ENCODE measurements around the gene SIAH2. TPM values are rescaled to one million over a fixed set of nuclear protein-coding genes. Genes with fewer than 3 reads are reported as not detected.
A peak's percentile ranks its signal among the peaks of the same experiment; 100 is the strongest.

SIAH2 gene
- polyA plus RNA-seq, 3 donors: 17.9 to 18.8 (median 18.4) TPM

GRCh38 chr3:150784747-150785125 is 21.8 kb upstream of the SIAH2 start:
- no peak for DNase-seq (ENCODE audit: extremely low read depth in 1 of 11, low read depth in 9 of 11, low spot score in 4 of 11)

- DNase-seq (ENCODE audit: extremely low read depth in 1 of 11, low read depth in 9 of 11, low spot score in 4 of 11): no peak
These were observed 21.2 kb upstream of the SIAH2 start for GRCh38 chr3:150783920-150784746.

GRCh38 chr3:150783316-150783715 is 20.3 kb upstream of the SIAH2 start:
- DNase-seq (ENCODE audit: extremely low read depth in 1 of 11, low read depth in 9 of 11, low spot score in 4 of 11): no peak

- no peak for DNase-seq (ENCODE audit: extremely low read depth in 1 of 11, low read depth in 9 of 11, low spot score in 4 of 11)
These were observed 16.5 kb upstream of the SIAH2 start for GRCh38 chr3:150779402-150779858.

GRCh38 chr3:150778793-150779401 is 15.9 kb upstream of the SIAH2 start:
- DNase-seq (ENCODE audit: extremely low read depth in 1 of 11, low read depth in 9 of 11, low spot score in 4 of 11): no peak

- no peak for DNase-seq (ENCODE audit: extremely low read depth in 1 of 11, low read depth in 9 of 11, low spot score in 4 of 11)
These were observed 12.1 kb upstream of the SIAH2 start for GRCh38 chr3:150775001-150775599.

GRCh38 chr3:150773616-150774192 is 10.7 kb upstream of the SIAH2 start:
- no peak for DNase-seq (ENCODE audit: extremely low read depth in 1 of 11, low read depth in 9 of 11, low spot score in 4 of 11)

GRCh38 chr3:150771600-150771999 is 8.6 kb upstream of the SIAH2 start:
- no peak for DNase-seq (ENCODE audit: extremely low read depth in 1 of 11, low read depth in 9 of 11, low spot score in 4 of 11)

GRCh38 chr3:150770681-150771080 is 7.7 kb upstream of the SIAH2 start:
- DNase-seq (ENCODE audit: extremely low read depth in 1 of 11, low read depth in 9 of 11, low spot score in 4 of 11): no peak

GRCh38 chr3:150766742-150767141 is 3.8 kb upstream of the SIAH2 start:
- no peak for DNase-seq (ENCODE audit: extremely low read depth in 1 of 11, low read depth in 9 of 11, low spot score in 4 of 11)

- no peak for DNase-seq (ENCODE audit: extremely low read depth in 1 of 11, low read depth in 9 of 11, low spot score in 4 of 11)
These were observed 3.2 kb upstream of the SIAH2 start for GRCh38 chr3:150765949-150766720.

GRCh38 chr3:150764967-150765366 is 2.0 kb upstream of the SIAH2 start:
- no peak for DNase-seq (ENCODE audit: extremely low read depth in 1 of 11, low read depth in 9 of 11, low spot score in 4 of 11)

GRCh38 chr3:150764566-150764965 is 1.6 kb upstream of the SIAH2 start:
- DNase-seq (ENCODE audit: extremely low read depth in 1 of 11, low read depth in 9 of 11, low spot score in 4 of 11): no peak

GRCh38 chr3:150763841-150764483 is 993 bp upstream of the SIAH2 start:
- DNase-seq (ENCODE audit: extremely low read depth in 1 of 11, low read depth in 9 of 11, low spot score in 4 of 11): peak in 8 of 11 donors; percentile 28 to 63 (median 42)

GRCh38 chr3:150762662-150763121 is 277 bp downstream of the SIAH2 start:
- peak in 3 of 11 donors; percentile 15 to 27 (median 23) for DNase-seq (ENCODE audit: extremely low read depth in 1 of 11, low read depth in 9 of 11, low spot score in 4 of 11)

GRCh38 chr3:150761831-150762661 is 923 bp downstream of the SIAH2 start:
- peak in 9 of 11 donors; percentile 26 to 55 (median 43) for DNase-seq (ENCODE audit: extremely low read depth in 1 of 11, low read depth in 9 of 11, low spot score in 4 of 11)

GRCh38 chr3:150760431-150761200 is 2.4 kb downstream of the SIAH2 start:
- no peak for DNase-seq (ENCODE audit: extremely low read depth in 1 of 11, low read depth in 9 of 11, low spot score in 4 of 11)
